Measurements from ENCODE around the gene CLDN4. TPM values are rescaled to one million over a fixed set of nuclear protein-coding genes. Genes with fewer than 3 reads are reported as not detected.

The CLDN4 gene
- polyA plus RNA-seq, 3 donors = 0.01 TPM; not detected in 2

DNA sequence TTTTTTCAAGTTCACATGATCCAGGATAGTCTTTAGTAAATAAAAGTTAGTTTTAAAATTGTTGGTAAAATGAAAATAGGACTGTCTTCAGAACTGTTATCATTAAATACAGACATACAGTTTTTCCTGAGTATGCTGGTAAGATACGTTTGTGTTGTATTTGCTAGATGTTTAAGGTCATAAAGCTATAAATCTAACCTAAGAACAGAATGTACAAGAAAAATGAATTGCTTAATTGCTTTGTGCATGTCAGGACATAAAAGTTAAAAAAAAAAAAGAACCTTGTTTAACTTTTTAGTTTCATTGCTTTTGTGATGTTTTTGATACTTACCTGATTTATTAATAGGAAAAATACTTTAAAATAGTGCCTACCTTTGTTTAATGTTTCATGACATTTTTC is 29.2 kb upstream of the CLDN4 start:
- H3K79me2 ChIP-seq (ENCODE audit: insufficient read depth, low read length) = no peaks in the 10 kb centered on the region
- H3K27me3 ChIP-seq (ENCODE audit: control insufficient read depth in 2 of 2, insufficient read depth in 2 of 2, low read length in 2 of 2) = no peaks in the 10 kb centered on the region
- H3K4me2 ChIP-seq (replicated peaks; ENCODE audit: extremely low read depth, low read length, poor library complexity, severe bottlenecking) = no peak overlapping the region
- no peak overlapping the region for H3K9ac ChIP-seq (ENCODE audit: insufficient read depth, low read length, poor library complexity, severe bottlenecking)
- no peak for DNase-seq
- no peak overlapping the region for H3K27ac ChIP-seq (ENCODE audit: low read depth in 1 of 2, low read length in 2 of 2)
- TF ChIP-seq, protein P1, sequence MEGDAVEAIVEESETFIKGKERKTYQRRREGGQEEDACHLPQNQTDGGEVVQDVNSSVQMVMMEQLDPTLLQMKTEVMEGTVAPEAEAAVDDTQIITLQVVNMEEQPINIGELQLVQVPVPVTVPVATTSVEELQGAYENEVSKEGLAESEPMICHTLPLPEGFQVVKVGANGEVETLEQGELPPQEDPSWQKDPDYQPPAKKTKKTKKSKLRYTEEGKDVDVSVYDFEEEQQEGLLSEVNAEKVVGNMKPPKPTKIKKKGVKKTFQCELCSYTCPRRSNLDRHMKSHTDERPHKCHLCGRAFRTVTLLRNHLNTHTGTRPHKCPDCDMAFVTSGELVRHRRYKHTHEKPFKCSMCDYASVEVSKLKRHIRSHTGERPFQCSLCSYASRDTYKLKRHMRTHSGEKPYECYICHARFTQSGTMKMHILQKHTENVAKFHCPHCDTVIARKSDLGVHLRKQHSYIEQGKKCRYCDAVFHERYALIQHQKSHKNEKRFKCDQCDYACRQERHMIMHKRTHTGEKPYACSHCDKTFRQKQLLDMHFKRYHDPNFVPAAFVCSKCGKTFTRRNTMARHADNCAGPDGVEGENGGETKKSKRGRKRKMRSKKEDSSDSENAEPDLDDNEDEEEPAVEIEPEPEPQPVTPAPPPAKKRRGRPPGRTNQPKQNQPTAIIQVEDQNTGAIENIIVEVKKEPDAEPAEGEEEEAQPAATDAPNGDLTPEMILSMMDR (IDR thresholded peaks at IDR 0.05) = no peak
- peaks cover 7 to 25% (median 9%) of the 10 kb centered on the region in 3 donors for H3K27me3 Mint-ChIP-seq (ENCODE audit: low read depth in 3 of 3)
- H3K9me3 Mint-ChIP-seq = peaks cover 0 to 2% (median 0%) of the 10 kb centered on the region in 7 donors
- WGBS (ENCODE audit: insufficient coverage) = no CpG with 5 or more reads among the region's 1 CpG
- H3K36me3 ChIP-seq (replicated peaks in 1 of 2; ENCODE audit: control insufficient read depth in 1 of 2, insufficient read depth in 2 of 2, low read length in 2 of 2) = no peaks in the 10 kb centered on the region
- no peaks in the 10 kb centered on the region for H3K36me3 Mint-ChIP-seq
- H2AFZ ChIP-seq (ENCODE audit: insufficient read depth, low read depth, low read length, poor library complexity, severe bottlenecking) = no peak overlapping the region
- H3K4me1 Mint-ChIP-seq = no peaks in the 10 kb centered on the region
- H4K20me1 ChIP-seq (ENCODE audit: insufficient read depth, low read length) = no peaks in the 10 kb centered on the region
- intact Hi-C loops (cut with micrococcal nuclease) = loop anchor here in 1 of 2 donors (10.0 kb wide), 1 partner anchor 223 kb away; the partner anchor contains the start of gene ELN
- no peak overlapping the region for H3K4me3 Mint-ChIP-seq
- H3K27ac Mint-ChIP-seq = no peak overlapping the region
- H3K4me3 ChIP-seq (replicated peaks in 1 of 3; ENCODE audit: low read depth in 2 of 3, low read length in 3 of 3) = no peak overlapping the region
- no peaks in the 10 kb centered on the region for H3K9me3 ChIP-seq (replicated peaks in 1 of 2; ENCODE audit: control insufficient read depth in 1 of 2, insufficient read depth in 1 of 2, low read length in 2 of 2)
- no peaks in the 10 kb centered on the region for H3K4me1 ChIP-seq (ENCODE audit: control insufficient read depth in 1 of 2, insufficient read depth in 2 of 2, low read length in 2 of 2)

DNA sequence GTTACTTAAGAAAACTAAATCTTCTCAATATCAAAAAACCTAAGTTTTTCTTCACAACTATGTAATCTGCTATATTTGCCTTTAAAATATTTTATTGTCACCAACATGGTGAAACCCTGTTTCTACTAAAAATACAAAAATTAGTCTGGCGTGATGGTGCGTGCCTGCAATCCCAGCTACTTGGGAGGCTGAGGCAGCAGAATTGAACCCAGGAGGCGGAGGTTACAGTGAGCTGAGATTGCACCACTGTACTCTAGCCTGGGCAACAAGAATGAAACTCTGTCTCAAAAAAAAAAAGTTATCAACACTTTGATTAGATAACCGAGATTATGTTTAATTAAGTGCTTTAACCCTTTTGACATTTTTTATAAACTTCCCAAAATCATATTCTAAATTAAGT is 28.3 kb upstream of the CLDN4 start:
- Histone ChIP-seq H3K4me3 (replicated peaks in 1 of 3; ENCODE audit: low read depth in 2 of 3, low read length in 3 of 3) (no peak overlapping the region), H3K9ac (ENCODE audit: insufficient read depth, low read length, poor library complexity, severe bottlenecking) (no peak overlapping the region), H3K27ac (ENCODE audit: low read depth in 1 of 2, low read length in 2 of 2) (no peak overlapping the region), H3K4me1 (ENCODE audit: control insufficient read depth in 1 of 2, insufficient read depth in 2 of 2, low read length in 2 of 2) (no peaks in the 10 kb centered on the region), H3K27me3 (ENCODE audit: control insufficient read depth in 2 of 2, insufficient read depth in 2 of 2, low read length in 2 of 2) (no peaks in the 10 kb centered on the region), H3K9me3 (replicated peaks in 1 of 2; ENCODE audit: control insufficient read depth in 1 of 2, insufficient read depth in 1 of 2, low read length in 2 of 2) (no peaks in the 10 kb centered on the region), H3K79me2 (ENCODE audit: insufficient read depth, low read length) (no peaks in the 10 kb centered on the region), H3K36me3 (replicated peaks in 1 of 2; ENCODE audit: control insufficient read depth in 1 of 2, insufficient read depth in 2 of 2, low read length in 2 of 2) (no peaks in the 10 kb centered on the region), H4K20me1 (ENCODE audit: insufficient read depth, low read length) (no peaks in the 10 kb centered on the region), H2AFZ (ENCODE audit: insufficient read depth, low read depth, low read length, poor library complexity, severe bottlenecking) (no peak overlapping the region), H3K4me2 (replicated peaks; ENCODE audit: extremely low read depth, low read length, poor library complexity, severe bottlenecking) (no peak overlapping the region)
- WGBS (ENCODE audit: insufficient coverage) = 80% methylated on average over 2 of the region's 4 CpGs
- Mint-ChIP-seq H3K4me3 (no peak overlapping the region), H3K27ac (no peak overlapping the region), H3K4me1 (no peaks in the 10 kb centered on the region), H3K27me3 (ENCODE audit: low read depth in 3 of 3) (peaks cover 7 to 27% (median 11%) of the 10 kb centered on the region in 3 donors), H3K36me3 (no peaks in the 10 kb centered on the region), H3K9me3 (peaks cover 0 to 2% (median 0%) of the 10 kb centered on the region in 7 donors)
- DNase-seq = no peak
- TF ChIP-seq, protein P1 (IDR thresholded peaks at IDR 0.05) = no peak
- intact Hi-C loops (cut with micrococcal nuclease) = loop anchor here in 1 of 2 donors (10.0 kb wide), 1 partner anchor 222 kb away; the partner anchor contains the start of gene ELN
